HUES6 (cell line): ENCODE results near the gene MB21D2.

Source experiments
- H3K27ac ChIP-seq: 2 replicates; pipeline ENCODE4 v1.7.0; 2013; ENCODE audit warnings: low read depth, mild to moderate bottlenecking, low read length, inconsistent platforms
- H3K27me3 ChIP-seq: 2 replicates; pipeline ENCODE4 v1.6.1; 2013; ENCODE audit warnings: low read length; ENCODE audit not compliant: control insufficient read depth, insufficient read depth
- H3K36me3 ChIP-seq: 2 replicates; pipeline ENCODE4 v1.6.1; 2013; ENCODE audit warnings: low read length; ENCODE audit not compliant: control insufficient read depth, insufficient read depth
- H3K4me1 ChIP-seq: 2 replicates; pipeline ENCODE4 v1.6.1; 2013; ENCODE audit warnings: low read length; ENCODE audit not compliant: control insufficient read depth, insufficient read depth
- H3K4me3 ChIP-seq: 2 replicates; pipeline ENCODE4 v1.5.1; 2013; ENCODE audit warnings: low read depth, low read length
- H3K9ac ChIP-seq: one replicate; pipeline ENCODE4 v1.6.1; 2013; ENCODE audit warnings: mild to moderate bottlenecking, low read length
- H3K9me3 ChIP-seq: 2 replicates; pipeline ENCODE4 v1.6.1; 2013; ENCODE audit warnings: low read depth, low read length; ENCODE audit not compliant: control insufficient read depth, insufficient read depth

Gene MB21D2

DNA sequence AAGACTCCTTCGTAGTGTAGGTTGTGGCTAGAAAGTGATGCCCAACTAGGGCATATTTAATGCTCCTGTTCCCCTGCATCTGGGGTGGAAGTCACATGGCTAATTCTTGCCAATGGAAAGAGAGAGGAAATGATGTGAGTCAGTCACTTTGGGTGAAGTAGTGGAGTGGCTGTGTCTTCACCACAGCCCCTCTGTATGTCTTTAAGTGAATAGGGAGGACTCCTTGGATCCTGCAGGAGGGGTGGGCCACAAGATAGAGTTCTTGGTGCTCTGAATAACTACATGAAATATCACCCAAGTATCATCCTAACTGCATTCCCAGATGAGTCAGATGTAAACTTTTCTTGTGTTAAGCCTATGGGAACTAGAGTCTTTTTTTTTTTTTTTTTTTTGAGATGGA lies 17.8 kb upstream of the MB21D2 start:
- Histone ChIP-seq H3K27me3 (no peaks in the 10 kb centered on the region), H3K4me3 (no peak overlapping the region), H3K9me3 (no peaks in the 10 kb centered on the region), H3K27ac (no peak overlapping the region), H3K4me1 (peaks cover 2% of the 10 kb centered on the region; the same call in 1 of the 2 replicates), H3K9ac (no peak overlapping the region), H3K36me3 (no peaks in the 10 kb centered on the region)

GRCh38 chr3:192933779-192934460 lies 16.3 kb upstream of the MB21D2 start:
- H3K4me1 ChIP-seq: peaks cover 2% of the 10 kb centered on the region; the same call in 1 of the 2 replicates
- H3K36me3 ChIP-seq: no peaks in the 10 kb centered on the region
- H3K9me3 ChIP-seq: no peaks in the 10 kb centered on the region
- H3K9ac ChIP-seq: no peak overlapping the region
- H3K4me3 ChIP-seq: no peak overlapping the region
- H3K27ac ChIP-seq: no peak overlapping the region
- H3K27me3 ChIP-seq: no peaks in the 10 kb centered on the region

- no peak overlapping the region for H3K27ac ChIP-seq
Observed at GRCh38 chr3:192933259-192933658, 15.6 kb upstream of the MB21D2 start.

DNA sequence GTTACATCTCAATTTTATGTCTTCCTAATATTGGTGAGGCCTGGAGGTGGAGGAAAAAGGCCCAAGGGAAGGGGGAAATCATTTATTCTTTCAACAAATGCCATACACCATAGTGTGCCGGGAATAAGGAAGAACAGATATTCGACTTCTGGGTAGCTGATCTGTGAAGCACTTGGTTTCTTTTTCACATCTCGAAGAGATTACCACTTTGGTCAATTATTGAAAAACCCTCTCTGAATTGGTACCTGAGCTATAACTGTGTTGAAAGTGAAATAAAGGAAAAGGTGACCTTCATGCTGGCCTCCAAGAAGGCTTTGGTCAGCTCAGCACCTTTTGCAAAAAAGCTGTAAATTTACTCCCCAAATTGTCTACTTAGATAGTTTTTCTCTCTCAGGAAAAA lies 14.2 kb upstream of the MB21D2 start:
- no peak overlapping the region for H3K9ac ChIP-seq
- H3K27me3 ChIP-seq: no peaks in the 10 kb centered on the region
- no peak overlapping the region for H3K4me3 ChIP-seq
- no peak overlapping the region for H3K27ac ChIP-seq
- H3K9me3 ChIP-seq: no peaks in the 10 kb centered on the region
- H3K4me1 ChIP-seq: peaks cover 8% of the 10 kb centered on the region; the same call in 1 of the 2 replicates
- H3K36me3 ChIP-seq: no peaks in the 10 kb centered on the region

More at GRCh38 chr3:192933259-192933658, 15.6 kb upstream of the MB21D2 start:
- Histone ChIP-seq H3K4me3 (no peak overlapping the region), H3K27me3 (no peaks in the 10 kb centered on the region), H3K36me3 (no peaks in the 10 kb centered on the region), H3K9me3 (no peaks in the 10 kb centered on the region), H3K4me1 (peaks cover 2% of the 10 kb centered on the region; the same call in 1 of the 2 replicates), H3K9ac (no peak overlapping the region)

DNA sequence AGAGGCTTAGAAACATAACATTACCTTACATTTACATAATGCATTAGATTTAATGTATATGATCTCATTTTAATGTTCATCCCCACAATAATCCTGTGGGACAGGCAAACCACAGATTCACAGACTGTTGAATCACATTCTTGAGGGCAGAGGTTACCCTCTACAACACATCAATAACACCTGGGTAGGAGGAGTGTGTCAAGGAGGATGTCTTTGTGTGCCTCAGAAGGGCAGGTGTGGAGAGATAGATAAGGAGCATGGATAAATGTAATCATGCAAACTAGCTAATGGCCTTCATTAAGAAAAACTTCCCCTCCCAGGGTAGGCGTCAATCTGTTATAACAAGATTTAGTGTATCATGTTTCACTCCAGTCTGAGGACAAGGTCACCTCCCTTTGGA lies 12.9 kb upstream of the MB21D2 start:
- no peaks in the 10 kb centered on the region for H3K9me3 ChIP-seq
- no peaks in the 10 kb centered on the region for H3K36me3 ChIP-seq
- no peaks in the 10 kb centered on the region for H3K27me3 ChIP-seq
- H3K9ac ChIP-seq: no peak overlapping the region
- no peak overlapping the region for H3K27ac ChIP-seq
- H3K4me3 ChIP-seq: no peak overlapping the region
- H3K4me1 ChIP-seq: peaks cover 8% of the 10 kb centered on the region; the same call in 1 of the 2 replicates

- Histone ChIP-seq H3K27ac (no peak overlapping the region), H3K36me3 (no peaks in the 10 kb centered on the region)
Observed at GRCh38 chr3:192929755-192930547, 12.3 kb upstream of the MB21D2 start.

GRCh38 chr3:192929146-192929545 lies 11.5 kb upstream of the MB21D2 start:
- H3K27me3 ChIP-seq: no peaks in the 10 kb centered on the region
- H3K4me1 ChIP-seq: peaks cover 8% of the 10 kb centered on the region; the same call in 1 of the 2 replicates
- H3K9me3 ChIP-seq: no peaks in the 10 kb centered on the region
- H3K27ac ChIP-seq: no peak overlapping the region
- no peak overlapping the region for H3K9ac ChIP-seq
- H3K36me3 ChIP-seq: no peaks in the 10 kb centered on the region
- H3K4me3 ChIP-seq: no peak overlapping the region

More at GRCh38 chr3:192929755-192930547, 12.3 kb upstream of the MB21D2 start:
- peaks cover 6% of the 10 kb centered on the region; the same call in 1 of the 2 replicates for H3K4me1 ChIP-seq
- no peak overlapping the region for H3K9ac ChIP-seq
- no peaks in the 10 kb centered on the region for H3K27me3 ChIP-seq
- no peak overlapping the region for H3K4me3 ChIP-seq
- H3K9me3 ChIP-seq: no peaks in the 10 kb centered on the region

DNA sequence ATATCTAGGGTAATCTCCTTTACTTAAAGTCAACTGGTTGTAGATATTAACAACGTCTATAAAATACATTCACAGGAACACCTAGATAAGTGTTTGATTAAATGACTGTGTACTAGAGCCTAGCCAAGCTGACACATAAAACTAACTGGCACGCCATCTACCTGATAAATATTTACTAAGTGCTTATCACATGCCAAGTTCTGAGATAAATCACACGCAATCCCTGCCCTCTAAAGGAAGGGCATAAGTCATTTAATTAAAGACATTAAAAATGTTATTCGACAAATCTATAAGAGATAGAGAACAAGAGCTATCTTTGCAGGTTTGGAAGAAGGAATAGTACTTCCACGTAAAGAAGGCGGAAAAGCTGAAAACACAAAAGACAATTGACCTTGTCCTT lies 11.1 kb upstream of the MB21D2 start:
- Histone ChIP-seq H3K27me3 (no peaks in the 10 kb centered on the region), H3K4me1 (peaks cover 12% of the 10 kb centered on the region), H3K4me3 (no peak overlapping the region), H3K9me3 (no peaks in the 10 kb centered on the region), H3K27ac (no peak overlapping the region), H3K9ac (no peak overlapping the region), H3K36me3 (no peaks in the 10 kb centered on the region)

DNA sequence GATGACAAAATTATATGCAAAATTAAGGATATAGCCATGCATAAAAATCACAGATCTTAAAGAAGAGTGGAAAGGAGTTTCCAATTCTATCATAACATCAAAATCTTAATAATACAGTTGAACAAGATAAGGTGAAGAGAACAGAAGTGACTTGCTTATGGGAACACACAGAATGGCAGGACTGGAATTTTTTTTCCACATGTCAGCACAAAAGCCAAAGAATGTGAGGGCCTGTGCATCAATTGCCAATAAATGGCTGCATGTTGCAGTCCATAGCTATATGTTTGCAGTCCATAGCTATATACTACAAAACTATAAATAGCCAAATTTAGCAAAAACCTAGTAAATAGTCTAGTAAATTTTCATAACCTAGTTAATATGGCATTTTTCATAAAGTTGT lies 10.4 kb upstream of the MB21D2 start:
- Histone ChIP-seq H3K4me1 (peaks cover 19% of the 10 kb centered on the region), H3K27ac (no peak overlapping the region), H3K27me3 (no peaks in the 10 kb centered on the region), H3K9ac (no peak overlapping the region), H3K36me3 (no peaks in the 10 kb centered on the region), H3K9me3 (no peaks in the 10 kb centered on the region), H3K4me3 (no peak overlapping the region)

- Histone ChIP-seq H3K27ac (no peak overlapping the region), H3K4me3 (no peak overlapping the region)
Observed at GRCh38 chr3:192927016-192927415, 9.4 kb upstream of the MB21D2 start.

DNA sequence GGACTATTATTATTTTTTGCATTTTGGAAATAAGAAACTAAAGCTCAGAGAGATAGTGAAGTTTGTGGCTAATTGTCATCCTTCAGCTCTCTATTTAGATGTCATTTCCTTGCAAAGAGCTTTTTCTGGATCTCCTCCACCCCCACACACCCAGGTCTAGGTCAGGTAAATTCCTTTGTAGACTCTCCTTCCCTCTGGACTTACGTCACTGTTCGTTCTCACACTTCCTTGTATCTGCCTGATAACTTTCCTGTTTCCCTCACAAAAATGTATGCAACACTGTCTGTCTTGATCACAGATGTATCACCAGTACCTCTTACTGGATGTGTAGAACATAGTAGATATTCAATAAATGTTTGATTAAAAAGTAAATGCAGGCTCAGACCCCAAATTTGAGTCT lies 6.1 kb upstream of the MB21D2 start:
- Histone ChIP-seq H3K9ac (no peak overlapping the region), H3K27ac (no peak overlapping the region), H3K9me3 (no peaks in the 10 kb centered on the region), H3K36me3 (no peaks in the 10 kb centered on the region), H3K4me1 (peaks cover 50% of the 10 kb centered on the region), H3K27me3 (no peaks in the 10 kb centered on the region), H3K4me3 (no peak overlapping the region)

More at GRCh38 chr3:192927016-192927415, 9.4 kb upstream of the MB21D2 start:
- no peaks in the 10 kb centered on the region for H3K27me3 ChIP-seq
- H3K9me3 ChIP-seq: no peaks in the 10 kb centered on the region
- H3K9ac ChIP-seq: no peak overlapping the region
- H3K36me3 ChIP-seq: no peaks in the 10 kb centered on the region
- H3K4me1 ChIP-seq: peaks cover 28% of the 10 kb centered on the region
